Dermis microvascular lymphatic vessel endothelial cell (primary cell): ENCODE measurements around the gene TECPR2. TPM values are rescaled to one million over a fixed set of nuclear protein-coding genes. Genes with fewer than 3 reads are reported as not detected.

ENCODE experiments used
- DNase-seq, 2 donors: peaks; one replicate each; pipeline versions ENCODE4 v3.0.0 to v3.0.0-alpha.2; 2010; ENCODE audit warnings: low read depth in 2 of 2
- total RNA-seq: library from RNA; depleted of rRNA; stranded (reverse); fragments of >200 nt; gene quantifications from 2 replicates; pipeline ENCODE4 v1.2.1, GENCODE V29; 2014

Gene TECPR2
- total RNA-seq, 1 donor from 2014 or later: 6.2 TPM

DNA sequence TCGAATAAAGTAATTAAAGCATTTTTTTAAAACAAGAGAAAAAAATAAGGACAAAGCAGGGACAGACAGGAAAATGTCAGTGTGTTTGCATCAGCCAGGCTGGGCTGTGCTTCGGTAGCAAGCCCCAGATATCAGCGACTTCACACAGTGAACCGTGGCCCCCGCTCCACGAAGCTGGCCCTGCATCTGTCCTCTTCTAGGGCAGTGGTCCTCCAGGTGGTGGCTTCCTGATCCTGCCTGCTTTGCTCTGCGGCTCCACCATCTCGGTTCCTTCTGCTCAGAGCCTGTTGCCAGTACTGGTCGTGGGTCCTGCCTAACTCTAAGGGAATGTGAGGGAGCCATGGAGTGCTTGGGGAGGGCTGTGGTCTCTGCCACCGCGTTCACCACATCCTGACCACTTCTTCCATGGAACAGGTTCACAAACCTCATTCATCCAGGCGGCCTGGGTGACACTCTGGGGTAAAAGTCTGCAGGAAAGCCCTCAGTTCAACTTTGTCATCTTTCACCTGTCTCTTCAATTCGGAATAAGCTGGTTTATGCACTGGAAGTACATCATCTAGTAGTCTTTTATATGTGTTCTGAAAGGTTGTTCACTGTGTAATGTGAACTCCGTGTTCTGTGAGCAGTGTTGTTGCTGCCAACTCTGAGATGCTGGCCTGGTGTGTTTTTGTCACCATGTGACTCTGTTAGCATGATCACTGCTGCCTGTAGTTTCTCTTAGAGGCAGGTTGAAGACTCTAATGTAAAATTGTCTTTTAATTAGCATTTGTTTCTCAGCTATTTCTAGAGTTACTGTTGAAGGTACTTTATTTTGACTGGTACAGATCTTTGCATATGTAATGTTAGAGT lies 99.0 kb downstream of the TECPR2 start:
- DNase-seq: no peak

GRCh38 chr14:102462391-102462790 lies 99.7 kb downstream of the TECPR2 start:
- DNase-seq: no peak

DNA sequence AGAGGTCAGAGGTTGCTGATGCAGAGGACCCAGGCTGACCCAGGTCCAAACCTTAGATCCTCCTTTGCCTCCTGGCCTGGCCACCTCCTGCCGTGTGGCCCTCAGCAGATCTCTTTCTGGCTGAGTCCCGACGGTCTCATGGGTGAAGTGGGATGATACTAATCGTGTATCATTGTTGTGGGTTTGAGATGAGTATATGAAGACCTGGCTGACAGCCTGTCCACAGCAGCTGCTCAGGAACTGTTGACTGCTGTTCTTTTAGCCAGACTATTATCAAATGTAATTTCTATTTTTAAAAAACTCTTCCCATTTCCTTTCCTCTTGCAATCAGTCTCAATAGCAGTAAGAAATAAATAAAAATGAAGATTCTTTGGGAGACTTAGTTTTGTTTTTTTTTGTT lies 101.3 kb downstream of the TECPR2 start:
- no peak for DNase-seq

GRCh38 chr14:102464846-102465341 lies 102.2 kb downstream of the TECPR2 start:
- no peak for DNase-seq

GRCh38 chr14:102469261-102469660 lies 106.5 kb downstream of the TECPR2 start:
- DNase-seq: no peak

- DNase-seq: no peak
Measured at GRCh38 chr14:102471921-102472790, 109.4 kb downstream of the TECPR2 start.

DNA sequence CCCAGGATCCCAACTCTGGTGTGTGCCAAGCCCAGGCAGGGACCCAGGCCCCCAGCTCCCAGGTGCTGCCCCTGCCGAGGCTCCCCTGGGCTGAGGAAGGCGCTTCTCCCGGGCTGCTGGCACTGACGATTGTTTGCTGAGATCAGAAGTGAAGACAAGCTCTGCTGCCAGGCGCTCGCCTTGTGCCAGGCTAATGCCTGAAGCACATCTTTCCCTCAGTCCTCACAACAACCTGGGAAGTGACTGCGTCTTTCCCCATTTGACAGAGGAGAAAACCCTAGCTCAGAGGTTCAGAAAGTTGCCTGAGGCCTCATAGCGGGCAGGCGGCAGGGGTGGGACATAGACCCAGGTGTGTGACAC lies 110.0 kb downstream of the TECPR2 start:
- DNase-seq: no peak

DNA sequence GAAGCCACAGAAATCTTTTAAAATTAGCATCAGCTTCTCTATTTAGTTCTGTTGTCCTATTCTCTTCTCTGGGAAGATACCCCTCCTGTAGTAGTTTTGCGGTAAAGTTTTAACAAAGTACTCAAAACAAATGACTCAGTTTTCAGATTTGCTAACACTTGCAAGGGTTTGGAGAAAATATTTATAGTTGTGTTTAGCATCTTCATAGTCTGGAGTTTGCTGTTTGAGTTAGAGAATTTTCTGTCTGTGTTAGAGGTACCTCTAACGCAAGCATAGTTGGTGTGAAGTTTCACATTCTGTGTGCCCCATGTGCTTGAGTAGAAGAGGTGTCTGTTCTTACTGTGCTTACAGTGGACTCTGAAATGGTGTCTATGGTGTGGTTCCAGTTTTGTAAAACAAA lies 110.8 kb downstream of the TECPR2 start:
- no peak for DNase-seq

DNA sequence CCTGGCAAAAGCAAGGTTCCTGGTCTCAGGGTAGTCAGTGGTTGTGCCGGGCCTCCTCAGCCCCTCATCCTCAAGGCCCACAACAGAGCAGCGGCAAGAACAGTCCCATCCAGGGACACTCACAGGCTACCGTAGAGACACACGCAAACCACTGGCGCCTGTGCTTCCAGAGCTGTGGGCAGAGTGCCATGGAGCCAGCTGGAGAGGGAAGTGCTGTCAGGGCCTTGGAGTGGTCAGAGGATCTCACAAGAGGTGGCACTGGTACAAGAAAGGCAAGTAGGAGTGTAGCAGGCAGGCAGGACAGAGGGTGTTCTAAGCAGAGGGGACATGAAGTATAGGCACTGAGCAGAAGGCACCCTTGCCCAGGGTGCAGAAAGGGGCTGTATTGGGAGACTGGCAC lies 112.2 kb downstream of the TECPR2 start:
- DNase-seq: no peak

GRCh38 chr14:102479107-102479506 lies 116.4 kb downstream of the TECPR2 start:
- no peak for DNase-seq

GRCh38 chr14:102479777-102480176 lies 117.0 kb downstream of the TECPR2 start:
- peak in 1 of 2 donors; percentile 3 for DNase-seq

DNA sequence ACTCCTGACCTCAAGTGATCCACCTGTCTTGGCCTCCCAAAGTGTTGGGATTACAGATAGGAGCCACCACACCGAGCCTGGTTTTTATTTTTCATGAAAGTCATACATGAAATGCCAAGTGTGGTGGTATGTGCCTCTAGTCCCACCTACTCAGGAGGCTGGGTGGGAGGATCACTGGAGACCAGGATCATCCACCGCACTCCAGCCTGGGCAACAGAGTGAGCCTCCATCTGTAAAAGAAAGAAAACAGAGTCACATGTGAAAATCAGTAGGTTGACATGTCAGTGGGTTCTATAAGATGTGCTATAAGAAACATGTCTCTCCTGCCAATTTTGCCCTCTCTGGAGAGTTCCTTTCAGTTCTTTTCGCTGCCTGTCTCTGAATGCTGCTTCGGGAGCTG lies 118.6 kb downstream of the TECPR2 start:
- DNase-seq: no peak

DNA sequence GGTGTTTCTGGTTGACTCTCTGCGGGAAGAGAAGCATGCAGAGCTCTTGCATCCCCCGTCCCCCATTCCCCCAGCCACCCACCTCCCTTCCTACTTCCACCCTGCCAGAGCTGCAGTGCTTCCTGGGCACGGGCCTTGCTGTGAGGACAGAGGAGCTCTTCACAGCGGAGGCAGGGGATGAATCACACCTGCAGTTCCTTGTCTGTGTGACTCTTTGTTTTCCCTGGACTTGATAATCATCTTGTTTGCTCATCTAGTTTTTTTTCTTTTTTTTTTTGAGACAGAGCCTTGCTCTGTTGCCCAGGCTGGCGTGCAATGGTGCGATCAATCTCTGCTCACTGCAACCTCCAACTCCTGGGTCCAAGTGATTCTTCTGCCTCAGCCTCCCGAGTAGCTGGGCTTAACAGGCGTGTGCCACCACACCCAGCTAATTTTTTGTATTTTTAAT lies 119.1 kb downstream of the TECPR2 start:
- DNase-seq: peak in 1 of 2 donors; percentile 32

DNA sequence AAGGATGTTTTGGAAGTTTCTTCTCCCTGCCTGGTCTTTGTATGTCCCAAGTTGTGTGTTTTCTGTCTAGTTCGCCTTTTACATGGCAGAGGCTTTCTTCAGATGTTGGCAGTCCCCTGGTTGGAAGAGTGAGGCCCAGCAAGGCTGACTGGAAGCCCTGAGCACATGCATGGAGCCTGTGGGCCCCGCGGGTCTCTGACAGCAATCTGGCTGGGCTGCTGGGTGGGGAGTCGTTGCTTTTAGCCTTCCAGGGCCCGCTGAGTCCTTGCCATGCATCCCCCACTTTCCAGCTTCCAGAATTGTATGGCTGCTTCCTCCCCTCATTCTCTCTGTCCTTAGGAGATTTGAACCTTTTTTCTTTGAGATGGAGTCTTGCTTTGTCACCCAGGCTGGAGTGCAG lies 121.6 kb downstream of the TECPR2 start:
- DNase-seq: no peak

DNA sequence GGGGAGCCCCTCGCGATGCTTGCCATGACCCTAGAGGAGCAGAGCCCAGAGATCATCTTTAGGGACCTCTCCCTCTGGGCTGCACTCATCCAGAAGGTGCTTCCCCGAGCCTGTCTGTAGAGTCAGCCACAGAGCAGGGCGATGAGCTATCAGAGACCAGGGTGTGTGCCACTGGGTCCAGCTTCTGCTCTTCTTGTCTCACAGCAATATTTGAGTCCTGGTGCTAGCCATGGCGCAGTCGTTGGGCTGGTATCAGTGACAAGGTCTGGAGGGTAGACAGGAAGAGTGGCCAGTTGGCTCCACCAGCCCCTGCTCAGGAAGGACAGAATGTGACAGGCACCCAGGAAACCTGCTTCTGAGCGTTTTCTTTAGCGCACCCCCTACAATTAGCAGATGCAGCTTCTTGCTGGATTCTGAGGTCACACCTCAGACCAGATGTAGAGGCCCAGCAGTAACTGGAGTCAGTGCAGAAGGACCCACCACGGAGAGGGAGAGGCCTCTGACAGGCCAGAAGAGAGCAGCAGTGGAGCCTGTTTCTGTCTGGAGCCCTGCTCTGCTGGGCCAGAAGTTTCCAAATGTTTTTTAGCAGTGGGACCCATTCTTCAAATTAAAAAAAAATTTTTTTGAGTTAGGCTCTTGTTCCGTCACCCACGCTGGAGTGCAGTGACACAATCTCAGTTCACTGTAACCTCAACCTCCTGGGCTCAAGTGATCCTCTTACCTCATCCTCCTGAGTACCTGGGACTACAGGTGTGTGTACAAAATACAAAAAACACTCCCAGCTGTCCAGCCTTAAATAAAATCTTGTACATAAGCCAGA lies 123.2 kb downstream of the TECPR2 start:
- no peak for DNase-seq

GRCh38 chr14:102486513-102487203 lies 123.9 kb downstream of the TECPR2 start:
- no peak for DNase-seq

DNA sequence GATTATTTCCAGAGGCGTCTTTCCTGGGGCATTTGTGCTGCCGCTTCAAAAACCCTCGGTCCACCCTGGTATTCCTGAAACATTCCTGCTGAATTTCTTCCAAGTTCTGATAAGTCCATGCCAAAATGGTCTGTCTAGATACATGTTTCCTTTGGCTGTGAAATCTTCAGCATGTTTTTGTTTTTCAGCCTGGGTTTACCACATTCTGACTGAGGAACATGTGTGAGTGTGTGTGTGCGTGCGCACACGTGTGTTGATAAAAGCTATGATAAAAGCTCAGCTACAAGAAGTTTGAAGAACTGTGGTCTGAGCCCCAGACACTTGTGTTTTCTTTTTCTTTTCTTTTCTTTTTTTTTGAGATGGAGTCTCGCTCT lies 124.5 kb downstream of the TECPR2 start:
- DNase-seq: no peak

- DNase-seq: no peak
Measured at GRCh38 chr14:102490456-102490855, 127.7 kb downstream of the TECPR2 start.

DNA sequence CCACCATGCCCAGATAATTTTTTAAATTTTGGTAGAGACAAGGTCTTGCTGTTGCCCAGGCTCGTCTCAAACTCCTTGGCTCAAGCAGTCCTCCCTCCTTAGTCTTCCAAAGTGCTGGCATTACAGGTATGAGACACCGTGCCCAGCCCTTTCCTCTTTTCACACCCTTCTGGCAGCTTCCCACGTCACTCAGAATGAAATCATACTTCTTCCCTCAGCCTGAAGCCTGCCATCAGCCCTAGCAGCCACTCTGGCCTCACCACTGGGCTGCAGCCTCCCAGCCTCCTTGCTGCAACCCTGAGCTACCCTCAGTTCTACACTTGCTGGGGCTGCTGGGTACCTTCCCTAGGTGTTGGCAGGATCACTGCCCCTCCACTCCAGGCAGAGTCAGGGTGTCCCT lies 128.6 kb downstream of the TECPR2 start:
- DNase-seq: no peak

DNA sequence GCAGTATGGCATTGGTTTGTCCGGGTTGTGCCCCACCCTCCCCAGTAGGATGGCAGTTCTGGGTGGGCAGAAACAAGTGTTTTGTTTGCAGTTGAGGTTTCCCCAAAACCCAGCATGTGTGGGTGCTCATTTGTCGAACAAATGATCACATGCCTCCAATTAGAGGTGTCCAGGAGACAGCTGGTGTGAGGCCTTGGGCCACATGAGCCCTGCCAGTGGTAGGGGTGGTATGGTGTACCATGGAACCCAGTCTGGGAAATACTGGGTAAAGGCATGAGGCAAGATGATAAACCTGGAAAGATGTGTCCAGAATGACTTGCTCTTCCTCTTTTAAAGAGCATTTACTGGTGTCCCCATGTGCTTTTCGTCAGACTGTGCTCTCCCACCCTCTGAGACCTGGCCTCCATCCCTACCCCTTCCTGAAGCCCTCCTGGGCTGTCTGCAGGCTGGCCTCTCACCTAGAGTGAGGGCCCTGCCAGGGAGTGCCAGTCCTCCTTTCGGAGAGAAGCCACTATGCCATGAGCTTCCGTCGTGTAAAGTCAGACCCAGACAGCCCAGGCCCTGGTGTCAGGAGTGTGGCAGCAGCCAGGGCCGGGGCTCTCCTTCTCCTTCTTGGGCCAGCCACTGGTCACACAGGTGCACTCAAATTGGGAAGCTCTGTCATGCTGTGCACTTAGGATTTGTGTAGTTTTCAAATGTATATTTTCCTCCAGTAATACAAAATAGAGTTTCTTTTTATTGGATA lies 129.2 kb downstream of the TECPR2 start:
- no peak for DNase-seq
